Measurements from ENCODE around the gene XG. TPM values are rescaled to one million over a fixed set of nuclear protein-coding genes. Genes with fewer than 3 reads are reported as not detected.
"Not testable (repeated sequence)": the region's sequence is repeated elsewhere in the genome, so short reads cannot be mapped to it uniquely, and the experiment has no call there.

XG gene, protein sequence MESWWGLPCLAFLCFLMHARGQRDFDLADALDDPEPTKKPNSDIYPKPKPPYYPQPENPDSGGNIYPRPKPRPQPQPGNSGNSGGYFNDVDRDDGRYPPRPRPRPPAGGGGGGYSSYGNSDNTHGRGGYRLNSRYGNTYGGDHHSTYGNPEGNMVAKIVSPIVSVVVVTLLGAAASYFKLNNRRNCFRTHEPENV
- total RNA-seq: not detected

DNA sequence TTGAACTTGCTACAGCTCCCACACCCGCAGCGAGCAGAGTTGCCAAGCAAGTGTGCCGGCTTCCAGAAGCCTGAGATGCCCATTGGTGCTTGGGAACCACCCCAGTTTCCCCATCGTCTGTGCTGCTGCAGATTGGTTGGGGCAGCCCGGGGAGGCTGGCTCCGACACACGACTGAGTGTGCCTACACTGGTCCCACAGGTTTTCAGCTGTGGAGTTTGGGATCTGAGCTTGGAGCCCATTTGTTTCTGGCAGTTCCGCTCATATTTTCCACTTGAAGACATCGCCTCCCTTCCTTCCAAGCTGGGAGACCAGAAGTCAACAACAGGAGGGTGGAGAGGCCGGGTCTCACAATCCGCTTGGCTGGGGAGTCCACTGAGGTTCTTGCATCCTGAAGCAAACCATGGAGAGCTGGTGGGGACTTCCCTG is at the start of gene XG:
Gene XG, plus strand, starts transcription at position 167 of the 427 bp plus-strand sequence. Its CDS starts 235 bp downstream, at position 402.
- ATAC-seq; H3K36me3 Mint-ChIP-seq; H3K27ac Mint-ChIP-seq; H3K9me3 Mint-ChIP-seq; H3K4me1 Mint-ChIP-seq (ENCODE audit: low read depth in 2 of 2); DNase-seq (ENCODE audit: low spot score); H3K27me3 Mint-ChIP-seq; H3K4me3 Mint-ChIP-seq: not testable (repeated sequence)

- no peaks in the 10 kb centered on the region for H3K27me3 Mint-ChIP-seq
- DNase-seq (ENCODE audit: low spot score) (no peak), ATAC-seq (no peak)
- H3K27ac Mint-ChIP-seq: peak overlapping the region; percentile 53 to 56
- peak overlapping the region; percentile 40 for H3K4me3 Mint-ChIP-seq
- H3K4me1 Mint-ChIP-seq (ENCODE audit: low read depth in 2 of 2): peaks cover 72 to 78% of the 10 kb centered on the region in 2 donors
- peaks cover 14% of the 10 kb centered on the region for H3K36me3 Mint-ChIP-seq
- peaks cover 9% of the 10 kb centered on the region for H3K9me3 Mint-ChIP-seq
These were observed 47.9 kb upstream of the XG start for GRCh38 chrX:2703991-2704369.

DNA sequence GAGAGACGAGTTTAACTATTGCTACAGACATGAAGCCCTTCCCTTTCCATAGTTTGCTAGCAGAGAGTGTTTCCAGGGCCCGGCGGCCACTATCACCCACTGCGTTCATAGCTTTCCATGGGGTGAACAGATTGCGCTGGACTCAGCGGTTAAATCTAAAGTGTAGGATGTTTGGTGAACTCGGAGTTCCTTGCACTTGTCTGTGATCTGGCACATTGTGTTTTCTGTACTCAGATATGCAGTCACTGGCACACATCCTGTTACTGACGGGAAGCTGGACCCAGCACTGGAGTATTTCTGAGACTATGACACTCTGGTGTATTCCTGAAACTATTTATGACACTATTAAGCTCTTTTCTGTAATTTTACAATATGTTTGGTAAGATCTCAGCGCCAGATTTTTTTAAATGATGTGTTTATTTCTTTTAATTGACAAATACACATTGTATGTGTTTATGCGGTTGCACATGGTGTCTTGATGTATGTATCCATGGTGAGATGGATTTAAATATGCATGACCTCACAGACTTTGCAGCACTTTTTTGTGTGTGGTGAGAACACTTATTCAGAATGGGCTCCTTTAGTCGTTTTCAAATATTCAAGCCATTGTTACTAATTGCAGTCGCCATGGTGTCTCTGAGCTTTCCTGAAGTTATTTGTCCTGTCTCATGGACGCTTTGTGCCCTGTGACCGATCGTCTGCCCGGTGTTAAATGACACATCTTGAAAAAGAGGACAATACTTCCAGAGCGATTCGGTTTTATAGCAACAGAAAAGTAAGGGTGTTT is 46.6 kb upstream of the XG start:
- Mint-ChIP-seq H3K4me3 (no peak overlapping the region), H3K27ac (peak overlapping the region; percentile 25 to 56), H3K9me3 (peaks cover 7% of the 10 kb centered on the region), H3K36me3 (peaks cover 10% of the 10 kb centered on the region), H3K4me1 (ENCODE audit: low read depth in 2 of 2) (peaks cover 76 to 80% of the 10 kb centered on the region in 2 donors), H3K27me3 (no peaks in the 10 kb centered on the region)
- no peak for DNase-seq (ENCODE audit: low spot score)
- no peak for ATAC-seq

GRCh38 chrX:2707334-2707760 is 44.5 kb upstream of the XG start:
- H3K4me3 Mint-ChIP-seq: peak overlapping the region; percentile 51
- no peaks in the 10 kb centered on the region for H3K36me3 Mint-ChIP-seq
- H3K27me3 Mint-ChIP-seq: no peaks in the 10 kb centered on the region
- peaks cover 64 to 65% of the 10 kb centered on the region in 2 donors for H3K4me1 Mint-ChIP-seq (ENCODE audit: low read depth in 2 of 2)
- H3K27ac Mint-ChIP-seq: peak overlapping the region; percentile 69 to 78
- ATAC-seq: peak; percentile 76 to 84
- H3K9me3 Mint-ChIP-seq: no peaks in the 10 kb centered on the region
- DNase-seq (ENCODE audit: low spot score): peak; percentile 62

- peaks cover 63 to 64% of the 10 kb centered on the region in 2 donors for H3K4me1 Mint-ChIP-seq (ENCODE audit: low read depth in 2 of 2)
- no peaks in the 10 kb centered on the region for H3K27me3 Mint-ChIP-seq
- no peaks in the 10 kb centered on the region for H3K9me3 Mint-ChIP-seq
- ATAC-seq: no peak
- H3K27ac Mint-ChIP-seq: peak overlapping the region; percentile 69 to 78
- peak overlapping the region; percentile 51 for H3K4me3 Mint-ChIP-seq
- H3K36me3 Mint-ChIP-seq: no peaks in the 10 kb centered on the region
- DNase-seq (ENCODE audit: low spot score): no peak
These were observed 43.8 kb upstream of the XG start for GRCh38 chrX:2708021-2708420.

DNA sequence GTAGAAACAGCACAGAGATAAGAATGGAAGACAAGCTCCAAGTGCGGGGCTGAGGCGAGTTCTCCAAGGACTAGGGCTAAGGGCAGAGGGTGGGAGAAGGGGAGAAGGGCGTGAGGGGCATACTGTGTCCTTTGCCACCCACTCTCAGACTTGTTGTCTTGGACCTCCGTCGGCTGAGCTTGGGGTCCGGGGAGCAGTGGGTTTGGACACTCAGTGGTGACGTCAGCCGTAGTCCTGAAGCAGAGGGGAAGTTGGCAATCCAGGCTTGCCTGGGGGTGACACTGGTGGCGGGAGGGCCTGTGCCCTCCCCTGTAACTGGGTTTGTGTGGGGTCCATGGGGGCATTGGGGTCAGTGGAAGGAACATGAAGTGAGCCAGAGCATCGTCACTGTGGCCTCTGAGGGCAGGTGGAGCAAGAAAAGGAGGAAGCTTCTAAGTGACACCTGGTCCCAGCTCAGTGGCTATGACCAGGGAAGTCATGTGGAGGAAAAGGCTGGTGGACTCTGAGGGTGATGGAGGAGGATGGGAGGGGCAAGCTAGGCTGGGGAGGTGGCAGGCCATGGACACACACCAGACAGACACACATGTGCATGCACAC is 43.1 kb upstream of the XG start:
- H3K27ac Mint-ChIP-seq: peak overlapping the region; percentile 69 to 78
- no peaks in the 10 kb centered on the region for H3K9me3 Mint-ChIP-seq
- DNase-seq (ENCODE audit: low spot score) (no peak), ATAC-seq (no peak)
- H3K27me3 Mint-ChIP-seq: no peaks in the 10 kb centered on the region
- H3K4me1 Mint-ChIP-seq (ENCODE audit: low read depth in 2 of 2): peaks cover 58 to 60% of the 10 kb centered on the region in 2 donors
- H3K36me3 Mint-ChIP-seq: no peaks in the 10 kb centered on the region
- H3K4me3 Mint-ChIP-seq: peak overlapping the region; percentile 26

GRCh38 chrX:2709556-2709955 is 42.3 kb upstream of the XG start:
- H3K27me3 Mint-ChIP-seq: no peaks in the 10 kb centered on the region
- peak overlapping the region; percentile 81 to 88 for H3K27ac Mint-ChIP-seq
- ATAC-seq (no peak), DNase-seq (ENCODE audit: low spot score) (no peak)
- no peaks in the 10 kb centered on the region for H3K9me3 Mint-ChIP-seq
- H3K4me3 Mint-ChIP-seq: peak overlapping the region; percentile 79
- H3K4me1 Mint-ChIP-seq (ENCODE audit: low read depth in 2 of 2): peaks cover 54 to 56% of the 10 kb centered on the region in 2 donors
- H3K36me3 Mint-ChIP-seq: no peaks in the 10 kb centered on the region

DNA sequence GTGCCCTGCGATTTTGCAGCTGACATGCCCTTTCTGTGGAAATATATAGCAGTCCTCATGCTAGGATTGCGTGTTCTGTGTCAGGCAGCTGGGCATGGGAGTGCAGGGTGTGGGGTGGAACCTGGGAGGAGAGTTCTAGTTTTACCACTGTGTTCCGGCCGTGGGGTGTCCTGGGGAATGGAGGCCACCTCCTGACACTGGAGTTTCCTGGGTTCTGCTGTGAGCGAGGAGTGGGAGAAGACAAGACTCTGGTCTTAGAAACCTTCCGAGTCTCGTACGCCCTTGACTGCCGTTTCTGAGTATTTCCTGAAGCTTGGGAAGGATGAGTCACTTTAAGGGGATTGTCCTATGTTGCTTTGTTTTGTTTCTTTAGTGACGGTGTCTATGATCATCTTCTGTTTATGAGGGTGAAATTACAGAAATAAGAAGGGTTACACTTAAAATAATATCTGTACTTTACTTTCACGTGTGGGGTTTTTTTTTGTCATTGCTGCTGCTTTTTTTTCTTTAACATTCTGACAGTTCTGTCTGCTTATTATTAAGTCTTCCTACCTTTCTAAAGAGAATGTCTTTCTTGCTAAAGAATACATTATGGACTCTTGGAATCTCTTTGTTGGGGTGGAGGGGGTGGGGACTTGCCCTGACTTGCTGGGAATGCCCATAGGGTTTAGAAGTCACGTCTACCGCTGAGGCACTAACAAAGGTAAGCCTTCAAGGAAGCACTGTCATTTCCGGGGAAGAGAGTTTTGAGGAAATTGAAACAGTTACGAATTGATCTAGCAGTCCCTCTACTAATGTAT is 41.6 kb upstream of the XG start:
- ATAC-seq (peak; percentile 67 to 78), DNase-seq (ENCODE audit: low spot score) (no peak)
- H3K4me1 Mint-ChIP-seq (ENCODE audit: low read depth in 2 of 2): peaks cover 54 to 56% of the 10 kb centered on the region in 2 donors
- peak overlapping the region; percentile 79 for H3K4me3 Mint-ChIP-seq
- H3K27ac Mint-ChIP-seq: peak overlapping the region; percentile 81 to 88
- H3K36me3 Mint-ChIP-seq: no peaks in the 10 kb centered on the region
- H3K27me3 Mint-ChIP-seq: no peaks in the 10 kb centered on the region
- H3K9me3 Mint-ChIP-seq: no peaks in the 10 kb centered on the region

GRCh38 chrX:2711441-2711840 is 40.4 kb upstream of the XG start:
- DNase-seq (ENCODE audit: low spot score) (no peak), ATAC-seq (no peak)
- Mint-ChIP-seq H3K36me3 (peaks cover 5% of the 10 kb centered on the region), H3K4me3 (no peak overlapping the region), H3K27ac (no peak overlapping the region), H3K27me3 (no peaks in the 10 kb centered on the region), H3K9me3 (no peaks in the 10 kb centered on the region), H3K4me1 (ENCODE audit: low read depth in 2 of 2) (peaks cover 55 to 62% of the 10 kb centered on the region in 2 donors)

- DNase-seq (ENCODE audit: low spot score) (no peak), ATAC-seq (no peak)
- Mint-ChIP-seq H3K9me3 (no peaks in the 10 kb centered on the region), H3K4me3 (no peak overlapping the region), H3K27me3 (no peaks in the 10 kb centered on the region), H3K36me3 (peaks cover 5% of the 10 kb centered on the region), H3K27ac (no peak overlapping the region), H3K4me1 (ENCODE audit: low read depth in 2 of 2) (peaks cover 48 to 57% of the 10 kb centered on the region in 2 donors)
These were observed 39.4 kb upstream of the XG start for GRCh38 chrX:2712428-2712827.

- no peak for DNase-seq (ENCODE audit: low spot score)
- Mint-ChIP-seq H3K4me1 (ENCODE audit: low read depth in 2 of 2) (peaks cover 41 to 51% of the 10 kb centered on the region in 2 donors), H3K27ac (no peak overlapping the region)
These were observed 38.7 kb upstream of the XG start for GRCh38 chrX:2712890-2713840.

GRCh38 chrX:2714551-2714950 is 37.3 kb upstream of the XG start:
- Mint-ChIP-seq H3K27me3 (no peaks in the 10 kb centered on the region), H3K4me1 (ENCODE audit: low read depth in 2 of 2) (peaks cover 27 to 37% of the 10 kb centered on the region in 2 donors), H3K27ac (peak overlapping the region in 1 of 2 donors; percentile 38), H3K9me3 (no peaks in the 10 kb centered on the region), H3K36me3 (peaks cover 11% of the 10 kb centered on the region), H3K4me3 (no peak overlapping the region)
- DNase-seq (ENCODE audit: low spot score): no peak
- ATAC-seq: no peak

More at GRCh38 chrX:2712890-2713840, 38.7 kb upstream of the XG start:
- no peak for ATAC-seq
- Mint-ChIP-seq H3K36me3 (peaks cover 5% of the 10 kb centered on the region), H3K4me3 (no peak overlapping the region), H3K9me3 (no peaks in the 10 kb centered on the region), H3K27me3 (no peaks in the 10 kb centered on the region)

All from natural killer cell treated with Interleukin-12 subunit alpha and Interleukin-12 subunit beta and Interleukin-15 and Interleukin-18, amount 100 ng/mL, for 72 hours (primary cell).